WI38 (cell line): Measurements from ENCODE around the gene RNU7-1.
A peak's percentile ranks its signal among the peaks of the same experiment; 100 is the strongest.

Source experiments
- H3K4me3 ChIP-seq: 2 replicates; pipeline ENCODE4 v1.5.1; 2011; ENCODE audit warnings: low read depth, mild to moderate bottlenecking, control low read depth, low read length
- CTCF ChIP-seq: IDR thresholded peaks from 2 replicates; pipeline ENCODE4 v1.5.1; 2012; ENCODE audit warnings: low read depth, mild to moderate bottlenecking, control low read depth, low read length

The RNU7-1 gene

GRCh38 chr12:6961695-6962284, 18.2 kb downstream of the RNU7-1 start:
- peak; percentile 65 for TF ChIP-seq CTCF
- H3K4me3 ChIP-seq: no peak overlapping the region

GRCh38 chr12:6962285-6963015, 18.8 kb downstream of the RNU7-1 start:
- no peak for TF ChIP-seq CTCF
- no peak overlapping the region for H3K4me3 ChIP-seq

- no peak overlapping the region for H3K4me3 ChIP-seq
- no peak for TF ChIP-seq CTCF
These were observed 19.6 kb downstream of the RNU7-1 start for GRCh38 chr12:6963016-6963731.

GRCh38 chr12:6963791-6964413, 20.3 kb downstream of the RNU7-1 start:
- no peak overlapping the region for H3K4me3 ChIP-seq
- no peak for TF ChIP-seq CTCF

GRCh38 chr12:6964605-6965025, 21.0 kb downstream of the RNU7-1 start:
- TF ChIP-seq CTCF: no peak

GRCh38 chr12:6965026-6965661, 21.5 kb downstream of the RNU7-1 start:
- H3K4me3 ChIP-seq: no peak overlapping the region
- peak; percentile 79 for TF ChIP-seq CTCF

More at GRCh38 chr12:6964605-6965025, 21.0 kb downstream of the RNU7-1 start:
- H3K4me3 ChIP-seq: no peak overlapping the region
